GM19099 (cell line): Measurements from ENCODE around the gene SHC2.
A peak's percentile ranks its signal among the peaks of the same experiment; 100 is the strongest.

Source experiments
- POLR2A ChIP-seq: IDR thresholded peaks from 3 replicates; pipeline ENCODE4 v1.6.1; 2011; ENCODE audit warnings: low read depth; ENCODE audit not compliant: insufficient read length; ENCODE audit errors: extremely low read depth

SHC2 gene, protein sequence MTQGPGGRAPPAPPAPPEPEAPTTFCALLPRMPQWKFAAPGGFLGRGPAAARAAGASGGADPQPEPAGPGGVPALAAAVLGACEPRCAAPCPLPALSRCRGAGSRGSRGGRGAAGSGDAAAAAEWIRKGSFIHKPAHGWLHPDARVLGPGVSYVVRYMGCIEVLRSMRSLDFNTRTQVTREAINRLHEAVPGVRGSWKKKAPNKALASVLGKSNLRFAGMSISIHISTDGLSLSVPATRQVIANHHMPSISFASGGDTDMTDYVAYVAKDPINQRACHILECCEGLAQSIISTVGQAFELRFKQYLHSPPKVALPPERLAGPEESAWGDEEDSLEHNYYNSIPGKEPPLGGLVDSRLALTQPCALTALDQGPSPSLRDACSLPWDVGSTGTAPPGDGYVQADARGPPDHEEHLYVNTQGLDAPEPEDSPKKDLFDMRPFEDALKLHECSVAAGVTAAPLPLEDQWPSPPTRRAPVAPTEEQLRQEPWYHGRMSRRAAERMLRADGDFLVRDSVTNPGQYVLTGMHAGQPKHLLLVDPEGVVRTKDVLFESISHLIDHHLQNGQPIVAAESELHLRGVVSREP

GRCh38 chr19:460877-461720 lies at the start of gene SHC2:
SHC2 (minus strand) TSS chr19:461033; CDS start chr19:460996, 37 bp downstream.
- TF ChIP-seq POLR2A: no peak

GRCh38 chr19:508204-509150 lies 47.6 kb upstream of the SHC2 start:
- no peak for TF ChIP-seq POLR2A

- TF ChIP-seq POLR2A: peak; percentile 65
These were observed 46.7 kb upstream of the SHC2 start, which contains the start of gene TPGS1 for GRCh38 chr19:507286-508203. TPGS1 (plus strand) TSS chr19:507497; CDS start chr19:507507, 10 bp downstream.

DNA sequence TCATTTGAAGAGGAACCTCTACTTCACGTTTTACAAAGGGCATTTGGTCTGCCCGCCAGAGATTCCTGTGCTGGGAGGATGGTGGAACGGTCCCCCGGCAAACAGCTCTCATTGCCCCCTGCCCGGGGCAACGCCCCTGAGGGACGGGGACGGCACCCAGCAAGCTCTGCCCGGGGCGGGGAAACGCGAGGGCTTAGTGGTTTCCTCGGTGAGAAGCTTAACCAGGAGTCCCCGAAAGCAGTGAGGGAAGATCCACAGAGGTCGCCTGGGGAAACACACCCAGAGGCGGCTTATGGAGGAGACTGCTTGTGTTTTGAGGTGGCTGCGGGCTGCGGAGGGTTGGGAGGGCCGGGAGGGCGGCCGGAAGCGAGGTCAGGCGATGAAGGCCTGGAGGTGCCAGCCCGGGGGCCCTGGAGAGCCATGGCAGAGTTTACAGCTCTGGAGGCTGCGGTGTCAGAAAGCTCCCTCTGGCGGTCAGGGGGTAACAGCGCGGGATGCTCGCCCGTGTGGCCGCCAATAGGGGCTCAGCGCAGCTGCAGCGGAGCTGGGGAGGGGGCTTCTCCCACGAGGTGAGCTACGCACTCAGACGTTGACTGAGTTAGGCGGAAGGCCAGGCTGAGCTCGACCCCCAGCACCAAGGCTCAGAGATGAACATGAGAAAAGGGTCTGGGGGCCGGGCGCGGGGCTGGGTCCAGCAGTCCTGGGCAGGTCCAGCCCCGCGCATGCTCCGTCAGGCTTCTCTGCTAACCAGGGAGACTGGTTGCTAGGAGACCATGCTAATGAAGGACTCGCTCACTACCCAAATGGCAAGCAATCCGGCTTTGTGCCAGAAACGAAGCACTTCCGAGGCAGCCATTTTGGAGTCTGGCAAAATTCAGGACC lies 45.8 kb upstream of the SHC2 start:
- peak; percentile 69 for TF ChIP-seq POLR2A

GRCh38 chr19:504616-505015 lies 43.8 kb upstream of the SHC2 start:
- no peak for TF ChIP-seq POLR2A

- no peak for TF ChIP-seq POLR2A
These were observed 40.8 kb upstream of the SHC2 start for GRCh38 chr19:501646-502045.

- TF ChIP-seq POLR2A: no peak
These were observed 38.3 kb upstream of the SHC2 start for GRCh38 chr19:498977-499623.

DNA sequence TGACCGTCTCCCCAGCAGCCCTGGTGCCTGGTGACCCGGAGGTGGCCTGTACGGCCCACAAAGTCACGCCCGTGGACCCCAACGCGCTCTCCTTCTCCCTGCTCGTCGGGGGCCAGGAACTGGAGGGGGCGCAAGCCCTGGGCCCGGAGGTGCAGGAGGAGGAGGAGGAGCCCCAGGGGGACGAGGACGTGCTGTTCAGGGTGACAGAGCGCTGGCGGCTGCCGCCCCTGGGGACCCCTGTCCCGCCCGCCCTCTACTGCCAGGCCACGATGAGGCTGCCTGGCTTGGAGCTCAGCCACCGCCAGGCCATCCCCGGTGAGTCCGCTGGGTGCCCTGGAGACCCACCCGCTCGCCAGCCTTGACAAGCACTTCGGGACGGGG lies 37.7 kb upstream of the SHC2 start:
- no peak for TF ChIP-seq POLR2A

DNA sequence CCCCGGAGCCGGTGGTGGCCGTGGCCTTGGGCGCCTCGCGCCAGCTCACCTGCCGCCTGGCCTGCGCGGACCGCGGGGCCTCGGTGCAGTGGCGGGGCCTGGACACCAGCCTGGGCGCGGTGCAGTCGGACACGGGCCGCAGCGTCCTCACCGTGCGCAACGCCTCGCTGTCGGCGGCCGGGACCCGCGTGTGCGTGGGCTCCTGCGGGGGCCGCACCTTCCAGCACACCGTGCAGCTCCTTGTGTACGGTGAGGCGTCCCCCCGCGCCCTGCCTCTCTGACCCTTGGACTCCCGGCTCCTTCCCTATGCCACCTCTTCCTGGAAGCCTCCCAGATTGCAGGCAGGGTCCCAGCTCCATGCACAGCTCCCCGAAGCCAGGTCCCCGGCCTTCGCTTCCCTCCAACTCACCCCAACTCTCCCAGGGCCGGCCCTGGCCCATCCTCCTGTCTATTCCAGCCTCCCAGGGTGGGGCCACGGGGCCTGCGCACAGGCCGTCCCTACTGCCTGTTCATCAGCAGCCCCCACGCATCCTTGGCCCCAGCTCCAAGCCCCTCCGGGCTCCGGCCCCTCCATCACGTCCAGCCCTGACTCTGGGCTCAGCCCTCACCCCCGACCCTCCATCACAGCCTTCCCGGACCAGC lies 37.2 kb upstream of the SHC2 start:
- no peak for TF ChIP-seq POLR2A

- no peak for TF ChIP-seq POLR2A
These were observed 36.6 kb upstream of the SHC2 start for GRCh38 chr19:497491-497868.

DNA sequence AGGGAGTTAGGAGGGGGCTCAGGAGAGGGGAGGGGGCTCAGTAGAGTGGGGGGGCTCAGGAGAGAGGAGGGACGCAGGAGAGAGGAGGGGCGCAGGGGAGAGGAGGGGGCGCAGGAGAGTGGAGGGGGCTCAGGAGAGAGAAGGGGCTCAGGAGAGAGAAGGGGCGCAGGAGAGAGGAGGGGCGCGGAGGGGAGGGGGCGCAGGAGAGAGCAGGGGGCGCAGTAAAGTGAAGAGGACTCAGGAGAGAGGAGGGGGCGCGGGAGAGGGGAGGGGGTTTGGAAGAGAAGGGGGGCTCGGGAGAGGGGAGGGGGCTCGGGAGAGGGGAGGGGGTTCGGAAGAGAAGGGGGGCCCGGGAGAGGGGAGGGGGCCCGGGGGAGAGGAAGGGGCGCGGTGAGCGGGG lies 36.2 kb upstream of the SHC2 start:
- TF ChIP-seq POLR2A: no peak
